HG03571 (cell line): ENCODE results near the gene H2BK1.

Experiments used
- ATAC-seq: cut with Tn5 transposase; IDR thresholded peaks from one replicate; pipeline ENCODE4 v1.9.1; 2021; ENCODE audit not compliant: unreplicated experiment

Gene H2BK1

DNA sequence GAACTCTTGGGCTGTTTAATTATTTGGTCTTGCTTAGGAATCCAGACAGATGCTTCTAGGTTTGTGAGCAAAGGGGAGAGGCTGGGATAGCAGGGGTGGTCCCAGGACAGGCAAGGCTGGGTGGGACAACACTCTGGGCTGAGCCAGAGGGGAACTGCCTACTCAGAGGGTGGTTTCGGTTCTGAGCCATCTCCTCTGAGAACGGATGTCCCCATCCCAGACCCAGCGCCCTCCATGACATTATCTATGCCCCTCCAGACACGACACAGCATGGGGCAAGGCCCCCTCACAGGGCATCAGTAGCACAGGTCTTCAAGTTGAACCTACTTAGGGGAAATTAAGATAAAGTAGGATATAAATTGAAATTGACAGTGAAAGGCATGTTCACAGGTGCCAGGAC, 30.3 kb downstream of the H2BK1 start:
- no peak for ATAC-seq

DNA sequence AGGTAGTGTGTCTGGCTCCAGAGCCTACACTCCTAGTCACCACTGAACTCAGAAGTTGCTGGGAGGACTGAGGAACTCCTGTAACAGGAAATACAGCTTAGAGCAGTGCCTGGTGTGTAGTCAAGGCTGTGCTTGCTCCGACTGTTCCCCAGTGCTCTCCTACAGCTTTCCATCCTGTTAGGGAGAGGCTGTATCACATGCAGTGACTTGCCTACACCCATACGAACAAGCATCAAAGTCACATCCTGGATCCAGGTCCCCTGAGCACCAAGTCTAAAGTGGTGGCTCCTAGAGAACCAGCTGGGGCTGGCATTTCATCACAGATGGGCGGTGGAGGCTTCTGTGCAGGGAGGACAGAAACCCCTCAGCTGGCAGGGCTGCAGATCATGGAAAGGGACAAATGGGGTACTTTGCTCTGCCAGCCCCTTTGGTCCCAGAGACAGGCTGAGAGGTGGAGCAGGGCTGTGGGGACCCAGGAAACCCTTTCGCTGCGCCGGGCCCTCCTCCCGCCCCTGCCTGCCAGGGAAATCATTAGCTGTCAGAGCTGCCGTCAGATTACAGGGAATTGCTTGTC, 30.9 kb downstream of the H2BK1 start:
- ATAC-seq, result no peak

DNA sequence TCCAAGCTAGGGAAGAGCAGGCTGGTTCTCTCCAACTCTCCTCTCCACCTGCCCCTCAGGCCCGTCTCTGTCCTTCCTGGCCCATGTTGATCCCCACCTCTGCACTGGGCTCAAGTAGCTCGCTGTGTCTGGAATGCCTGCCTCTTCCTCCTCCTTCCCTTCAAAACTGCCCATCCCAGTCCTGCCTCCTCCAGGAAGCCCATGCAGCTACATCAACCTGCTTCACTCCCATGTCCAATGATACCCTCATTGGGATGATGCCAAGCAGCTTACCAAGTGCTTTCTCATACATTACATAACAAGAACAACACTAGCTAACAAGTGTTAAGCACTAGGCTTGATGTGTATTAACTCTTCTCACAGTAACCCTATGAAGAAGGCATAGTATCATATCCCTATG, 31.5 kb downstream of the H2BK1 start:
- ATAC-seq, result no peak

DNA sequence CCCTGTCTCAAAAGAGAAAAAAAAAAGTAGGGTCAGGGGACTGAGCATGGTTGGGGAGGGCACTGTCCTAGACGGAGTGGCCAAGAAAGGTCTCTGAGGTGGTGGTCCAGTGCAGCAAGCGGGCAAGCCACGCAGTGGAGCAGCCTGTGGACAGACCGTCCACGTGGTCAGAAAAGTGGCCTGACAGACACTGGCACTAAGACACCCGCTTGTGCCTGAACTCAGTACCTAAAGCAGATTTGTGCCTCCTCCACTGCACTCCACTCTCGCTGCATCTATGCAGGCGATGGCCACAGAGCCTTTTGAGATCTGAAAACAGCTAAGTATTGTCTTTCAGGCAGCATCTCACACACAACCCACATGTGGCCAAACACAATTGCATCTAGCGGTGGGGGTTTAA, 32.1 kb downstream of the H2BK1 start:
- no peak for ATAC-seq

DNA sequence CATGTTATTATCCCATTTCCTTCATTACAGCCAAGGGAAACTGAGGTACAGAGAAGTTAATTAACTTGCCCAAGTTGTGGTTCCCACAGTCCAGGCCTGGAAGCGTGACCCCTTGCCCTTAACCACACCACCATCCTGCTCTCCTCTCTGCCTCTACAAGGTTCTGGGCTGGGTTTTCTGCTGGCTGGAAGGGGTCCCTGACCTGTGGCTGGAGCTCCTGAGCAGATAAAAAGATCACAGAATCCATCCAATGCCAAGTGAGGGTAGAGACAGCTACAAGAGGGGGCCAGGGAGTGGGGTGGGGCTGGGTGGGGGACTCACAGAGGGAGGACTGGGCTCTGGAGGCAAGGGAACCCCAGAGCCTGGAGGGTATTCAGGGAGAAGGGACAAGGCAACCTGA, 33.0 kb downstream of the H2BK1 start:
- ATAC-seq, result no peak

DNA sequence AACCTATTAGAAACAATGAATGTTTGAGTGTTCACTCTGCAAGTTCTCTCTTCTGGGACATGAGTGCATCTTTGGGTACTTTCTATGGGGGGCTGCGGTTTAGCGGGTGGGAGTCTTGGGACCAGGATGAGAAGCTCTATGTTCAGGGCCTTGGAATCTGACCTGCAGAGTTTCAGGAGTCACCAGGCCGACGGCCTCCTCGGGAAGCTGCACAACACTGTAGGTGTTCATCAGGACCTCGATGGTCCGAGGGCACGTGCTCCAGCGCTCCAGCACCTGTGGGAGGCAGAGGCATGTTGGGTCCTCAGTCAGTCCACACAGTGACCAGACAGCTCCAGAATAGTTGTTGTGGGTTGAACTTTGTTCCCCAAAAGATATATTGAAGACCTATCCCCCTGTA, 33.9 kb downstream of the H2BK1 start:
- ATAC-seq, result no peak

DNA sequence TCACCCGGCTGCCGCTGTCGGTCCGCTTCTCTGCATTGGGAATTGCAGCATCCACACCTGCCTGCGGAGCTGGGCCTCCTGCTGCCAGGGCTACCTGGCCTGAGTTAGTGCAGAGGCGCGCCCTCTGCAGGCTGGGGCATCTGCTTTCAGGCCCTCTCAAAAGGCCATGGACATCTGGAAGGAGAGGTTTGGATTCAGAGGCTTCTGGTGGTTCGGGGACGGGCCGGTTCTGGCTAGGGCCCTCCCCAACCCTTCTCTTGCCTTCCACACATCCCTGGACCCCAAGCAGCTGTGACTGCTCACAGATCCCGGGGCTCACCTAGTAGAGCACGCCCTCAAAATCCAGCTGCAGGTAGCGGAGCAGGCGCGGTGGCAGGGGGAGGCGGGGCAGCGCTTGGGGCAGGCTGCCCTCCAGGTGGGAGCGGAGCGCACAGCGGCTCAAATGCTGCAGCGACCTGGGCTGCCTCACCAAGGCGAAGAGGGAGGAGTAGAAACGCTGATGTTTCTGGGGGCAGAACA, 34.4 kb downstream of the H2BK1 start:
- ATAC-seq, result no peak

DNA sequence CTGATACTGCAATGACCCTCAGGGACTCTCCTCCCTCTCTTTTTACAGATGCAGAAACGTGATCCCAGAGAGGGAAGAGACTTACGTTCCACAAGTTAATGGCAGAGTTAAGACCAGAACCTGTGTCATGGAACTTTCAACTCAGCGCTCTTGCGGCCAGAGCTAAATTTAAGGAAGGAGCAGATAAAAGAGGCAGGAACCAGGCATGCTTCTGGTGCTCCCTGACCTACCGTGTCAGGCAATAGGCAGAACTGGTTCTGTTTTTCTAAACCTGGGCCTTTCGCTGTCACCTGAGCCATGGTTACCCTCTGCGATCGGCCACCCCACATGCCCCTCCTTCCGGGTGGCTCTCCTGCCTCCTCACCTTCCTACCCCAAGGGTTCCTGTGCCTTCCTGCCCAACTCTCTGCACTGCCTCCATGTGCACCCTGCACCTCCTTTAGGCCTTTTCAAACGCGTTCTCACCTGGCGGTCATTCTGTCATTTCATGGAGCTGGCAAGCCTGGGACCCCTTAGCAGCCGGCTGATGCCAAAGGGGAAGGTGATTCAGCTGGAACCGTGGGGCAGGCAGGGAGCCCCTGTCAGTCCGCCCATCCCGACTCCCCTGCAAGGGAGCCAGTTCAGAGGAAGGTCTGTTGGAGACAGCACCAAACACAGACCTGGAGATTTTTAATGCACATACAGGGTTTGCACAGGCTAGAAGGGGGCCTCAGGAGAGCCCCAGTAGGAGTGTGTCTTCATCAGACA, 35.1 kb downstream of the H2BK1 start:
- ATAC-seq, result no peak

DNA sequence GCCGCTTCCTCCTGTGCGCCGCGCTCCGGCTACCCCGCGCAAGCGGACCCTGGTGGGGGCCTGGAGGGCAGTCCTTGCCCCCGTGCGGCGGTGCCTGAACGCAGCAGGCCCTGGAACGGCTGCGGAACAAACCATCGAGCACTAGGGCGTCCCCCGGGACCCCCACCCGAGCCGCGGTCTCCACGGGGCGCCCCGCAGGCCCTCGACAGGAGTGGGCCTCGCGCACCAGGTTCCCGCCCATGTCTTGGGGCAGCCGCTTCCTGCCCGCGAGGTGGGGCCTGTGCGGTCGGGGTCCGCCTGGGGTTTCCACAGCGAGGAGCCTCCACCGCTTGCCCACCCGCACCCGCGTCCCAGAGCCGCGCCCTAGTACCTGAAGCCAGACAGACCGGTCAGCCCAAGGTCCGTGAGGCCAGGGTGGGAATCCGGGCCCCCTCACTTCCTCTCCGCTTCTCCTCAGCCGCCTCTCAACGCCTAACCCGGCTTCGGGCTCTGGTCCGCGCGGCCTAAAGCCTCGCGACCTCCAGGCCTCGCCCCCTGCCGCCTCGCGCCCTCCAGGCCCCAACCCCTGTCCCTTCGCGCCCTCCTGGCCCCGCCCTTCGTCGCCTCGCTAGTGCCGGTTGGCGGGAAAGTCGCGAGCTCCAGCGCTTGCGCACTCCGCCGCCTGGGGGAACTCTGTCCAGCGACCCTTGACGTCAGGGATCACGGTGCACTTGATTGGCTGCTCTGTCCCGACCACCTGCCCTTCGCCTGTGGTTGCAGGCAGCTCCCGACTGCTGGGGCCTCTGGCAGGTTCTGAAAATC, 35.8 kb downstream of the H2BK1 start:
- ATAC-seq, result no peak

DNA sequence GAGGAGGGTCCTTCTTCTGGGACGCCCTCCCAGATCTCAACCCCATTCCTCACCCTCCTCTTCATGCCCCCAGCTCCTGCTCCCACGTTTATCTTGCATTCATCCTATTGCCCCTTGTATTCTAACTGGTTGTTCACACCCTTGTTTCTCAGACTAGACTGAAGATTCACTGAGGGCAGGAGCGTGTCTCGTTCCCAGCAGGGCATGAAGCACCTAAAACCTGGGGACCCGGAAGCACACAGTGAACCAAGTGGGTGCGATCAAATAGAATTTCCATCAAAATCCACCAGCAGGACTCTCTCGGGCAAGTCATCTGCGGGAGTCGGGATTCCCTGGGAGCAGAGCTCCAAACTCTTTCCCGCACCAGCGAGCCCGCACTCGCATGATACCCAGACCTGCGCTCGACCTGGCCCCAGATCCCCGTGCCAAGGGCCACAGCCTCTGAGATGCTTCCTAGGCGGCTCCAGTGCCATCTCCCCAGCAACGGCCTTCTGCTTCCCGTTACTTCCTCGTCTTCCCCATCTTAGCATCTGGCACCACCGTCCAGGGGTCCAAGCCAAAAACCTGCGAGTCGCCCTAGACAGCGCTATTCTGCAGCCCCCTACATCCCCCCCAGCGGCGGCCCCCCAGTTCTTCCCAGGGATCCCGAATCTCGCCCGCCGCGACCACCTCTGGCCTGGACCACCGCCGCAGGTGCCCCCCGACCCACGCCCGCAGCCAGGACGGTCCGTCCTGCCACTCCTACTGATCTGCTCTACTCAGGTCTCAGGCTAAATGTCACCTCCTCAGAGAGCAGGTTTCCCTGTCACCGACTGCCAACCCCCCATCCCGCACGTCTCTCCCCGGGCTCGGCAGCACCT, 36.7 kb downstream of the H2BK1 start:
- no peak for ATAC-seq

DNA sequence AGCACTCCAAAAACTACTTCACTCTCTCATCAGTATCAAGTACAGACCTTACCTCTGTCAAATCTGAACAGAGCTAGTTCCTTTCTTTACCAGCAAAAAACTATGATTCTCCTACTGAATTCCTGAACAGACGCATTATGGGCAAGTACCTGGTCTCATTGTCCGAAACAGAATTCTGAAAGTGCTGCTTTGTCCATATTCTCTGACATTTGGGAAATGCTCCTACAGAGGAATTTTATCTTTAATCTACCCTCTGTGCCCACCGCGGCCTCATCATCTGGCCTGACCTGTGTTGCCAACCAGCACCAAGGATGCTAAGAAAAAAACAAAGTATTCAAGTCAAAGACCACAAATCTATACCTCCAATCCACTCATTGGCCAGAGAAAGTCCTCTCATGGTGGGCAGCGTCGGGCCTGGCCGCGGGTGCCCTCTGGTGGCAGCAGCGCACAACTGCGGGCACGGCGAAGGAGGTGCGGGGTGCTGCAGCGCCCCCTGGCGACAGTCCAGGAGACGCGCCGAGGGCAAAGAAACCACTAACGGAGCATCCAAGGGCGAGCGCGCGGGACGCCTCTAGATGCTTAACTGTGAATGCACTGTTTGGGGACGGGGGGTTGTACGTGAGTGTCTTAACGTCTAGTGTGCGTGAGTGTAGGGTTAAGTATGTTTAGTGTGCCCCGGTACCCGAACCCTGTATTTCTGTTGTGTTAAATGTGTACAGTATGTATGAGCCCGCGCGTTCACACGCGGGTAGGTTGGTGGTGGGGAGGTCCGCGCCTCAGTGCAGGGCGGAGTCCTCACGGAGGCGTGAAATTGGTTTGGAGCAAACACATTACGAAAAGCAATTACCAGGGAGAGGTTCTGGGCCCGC, 37.8 kb downstream of the H2BK1 start:
- no peak for ATAC-seq

DNA sequence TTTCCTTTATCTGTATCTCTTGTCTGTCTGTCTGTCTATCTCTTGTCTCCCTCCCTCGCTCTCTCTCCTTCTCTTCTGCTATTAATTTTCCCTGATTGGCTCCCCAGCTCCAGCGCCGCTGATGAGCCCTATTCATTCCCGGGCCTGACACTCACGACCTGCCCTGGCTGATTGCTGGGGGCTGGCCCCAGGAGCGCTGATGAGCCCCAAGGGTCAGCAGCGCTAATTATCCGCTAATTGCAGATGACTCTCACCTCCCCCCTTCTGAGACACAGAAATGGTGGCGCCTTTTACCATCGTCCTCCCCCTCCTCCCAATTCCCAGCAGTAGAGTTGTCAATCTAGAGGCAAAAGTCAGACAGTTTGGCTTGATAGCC, 41.5 kb downstream of the H2BK1 start:
- ATAC-seq, result no peak

DNA sequence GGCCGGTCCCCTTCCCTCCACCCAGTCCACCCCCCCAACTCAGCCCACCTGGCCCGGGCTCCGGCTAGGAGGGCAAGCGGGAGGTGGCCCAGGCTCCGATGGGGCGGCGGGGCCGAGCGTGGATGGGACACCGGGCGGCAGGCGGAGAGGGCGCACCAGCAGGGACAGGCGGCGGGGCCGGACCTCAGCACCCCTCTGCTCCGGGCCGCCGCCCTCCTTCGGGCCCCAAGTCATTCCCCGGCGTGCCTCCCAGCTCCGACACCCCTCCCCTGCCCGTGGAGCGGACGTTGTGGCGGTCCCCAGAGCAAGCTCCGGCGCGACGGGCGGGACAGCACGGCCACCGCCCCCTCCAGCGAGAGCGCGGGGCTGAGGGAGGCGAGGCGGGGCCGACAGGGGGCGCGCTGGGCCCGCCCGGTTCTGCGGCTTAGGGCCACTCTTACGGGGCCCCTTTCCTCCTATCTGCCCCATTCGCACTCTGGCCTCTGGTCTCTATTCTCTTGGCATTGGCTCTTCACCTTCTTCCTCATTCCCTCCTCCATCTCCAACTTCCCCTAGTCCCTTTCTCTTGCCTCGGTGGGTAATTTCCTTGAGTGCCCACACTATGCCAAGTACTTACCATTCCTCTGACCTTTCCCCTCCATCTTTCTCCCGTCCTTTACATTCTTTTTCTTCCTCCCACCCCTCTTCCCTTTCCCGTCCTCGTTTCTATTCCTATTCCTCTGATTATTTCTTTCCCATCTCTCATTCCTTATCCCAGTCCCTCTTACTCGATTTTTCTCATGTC, 42.1 kb downstream of the H2BK1 start:
- ATAC-seq, result no peak

DNA sequence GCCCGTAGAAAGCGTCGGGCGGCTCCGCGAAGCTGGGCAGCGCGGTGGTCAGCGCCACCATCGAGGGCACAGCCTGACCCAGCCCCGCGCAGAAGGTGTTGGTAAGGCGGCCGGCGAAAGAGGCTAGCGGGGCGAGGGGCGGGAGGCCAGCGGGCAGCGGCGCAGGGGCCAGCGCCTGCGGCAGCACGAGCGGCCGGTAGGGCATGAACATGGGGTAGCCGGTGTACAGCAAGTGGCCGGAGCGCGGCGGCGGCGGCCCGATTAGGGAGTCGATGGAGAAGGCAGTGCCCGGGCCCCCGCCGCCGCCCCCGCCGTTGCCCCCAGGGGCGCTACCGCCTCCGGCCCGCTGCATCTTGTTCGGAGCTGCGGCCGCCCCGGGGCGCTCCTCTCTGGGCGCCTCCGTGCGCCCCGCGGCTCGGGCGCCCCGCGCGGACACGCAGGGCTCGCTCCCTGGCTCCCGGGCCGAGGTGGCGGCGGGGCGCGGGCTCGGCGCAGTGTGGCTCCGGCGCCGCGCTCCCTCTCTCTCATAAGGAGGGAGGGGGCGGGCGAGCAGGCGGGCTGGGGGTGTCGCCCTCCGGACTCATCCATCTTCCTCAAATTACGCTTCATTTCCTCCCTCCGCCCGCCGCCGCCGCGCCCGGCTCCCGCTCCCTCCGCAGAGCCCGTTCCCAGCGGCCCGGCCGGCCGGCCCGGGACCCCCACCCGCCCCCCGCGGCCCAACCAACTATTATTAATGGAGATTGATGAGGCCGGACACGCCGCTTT, 42.9 kb downstream of the H2BK1 start, which contains the start of gene GBX1:
GBX1 (minus strand) TSS at position 498 of the 765 bp plus-strand sequence; CDS start at position 352, 146 bp downstream.
- ATAC-seq, result no peak

DNA sequence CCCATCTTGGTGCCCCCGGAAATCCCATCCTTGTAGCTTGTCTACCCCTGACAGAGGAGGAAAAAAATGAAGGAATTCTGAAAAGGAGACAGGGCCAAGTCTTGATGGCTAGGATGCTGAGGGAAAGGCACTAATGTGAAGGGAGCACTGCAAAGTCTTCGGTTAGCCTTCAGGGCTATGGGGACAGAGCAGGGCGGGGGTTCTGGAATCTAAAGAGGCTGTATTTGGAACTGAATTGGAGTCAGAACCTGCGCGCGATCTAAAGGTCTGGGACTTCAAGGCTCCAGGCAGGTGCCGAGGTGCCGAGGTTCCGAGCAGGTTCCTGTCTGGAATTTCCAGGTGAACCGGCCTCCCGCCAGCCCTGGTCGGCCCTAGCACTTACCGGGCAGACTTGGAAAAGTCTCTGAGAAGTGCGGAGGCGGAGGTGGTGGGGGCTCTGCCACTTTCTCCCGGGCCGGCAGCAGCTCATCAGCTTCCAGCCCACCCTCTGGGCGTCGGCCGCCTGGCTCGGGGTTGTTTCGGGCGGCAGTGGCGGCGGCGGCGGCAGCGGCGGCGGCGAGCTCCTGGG, 43.6 kb downstream of the H2BK1 start:
- no peak for ATAC-seq

DNA sequence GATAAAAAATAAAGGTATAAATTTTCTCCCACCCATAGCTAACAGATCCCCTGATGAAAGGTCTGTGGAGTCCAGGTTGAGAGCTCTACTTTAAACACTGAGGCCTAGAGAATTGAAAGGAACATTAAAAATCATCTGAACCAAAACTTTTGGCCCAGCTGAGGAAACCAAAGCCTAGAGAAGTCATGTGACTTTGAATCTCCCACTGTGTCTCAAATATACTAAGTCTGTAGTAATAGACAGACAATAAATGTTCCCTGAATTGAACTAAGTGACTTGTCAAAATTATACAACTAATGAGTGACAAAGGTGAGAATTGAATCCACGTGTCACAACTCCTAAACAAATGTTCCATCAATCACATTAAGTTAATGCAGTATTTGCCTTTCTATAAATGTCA, 48.5 kb downstream of the H2BK1 start:
- ATAC-seq, result no peak
